Hematopoietic multipotent progenitor cell treated with erythropoietin and hydrocortisone succinate and interleukin-3 and kit ligand, for 8 days (in vitro differentiated cells): ENCODE measurements around the gene TUBB.

Experiments used
- DNase-seq: peaks from one replicate; pipeline ENCODE4 v3.0.0-alpha.2; 2015

The TUBB gene

GRCh38 chr6:30719791-30720737, at the start of gene TUBB:
TSS of gene TUBB (plus strand) at chr6:30720352. CDS start at chr6:30720507, 155 bp downstream.
- peak; percentile 99 for DNase-seq

GRCh38 chr6:30670760-30671527, 49.2 kb upstream of the TUBB start:
- DNase-seq = no peak

GRCh38 chr6:30672445-30673253, 47.5 kb upstream of the TUBB start, which contains the start of gene DHX16:
TSS of gene DHX16 (minus strand) at chr6:30673006. CDS start at chr6:30672841, 165 bp downstream.
- peak; percentile 98 for DNase-seq

GRCh38 chr6:30676660-30677285, 43.4 kb upstream of the TUBB start:
- DNase-seq = peak; percentile 63

GRCh38 chr6:30678964-30679726, 41.0 kb upstream of the TUBB start:
- peak; percentile 83 for DNase-seq

GRCh38 chr6:30679765-30680535, 40.2 kb upstream of the TUBB start:
- DNase-seq = no peak

GRCh38 chr6:30681766-30682142, 38.4 kb upstream of the TUBB start:
- no peak for DNase-seq

- peak; percentile 81 for DNase-seq
Observed at GRCh38 chr6:30682143-30683117, 37.7 kb upstream of the TUBB start.

- DNase-seq = no peak
Observed at GRCh38 chr6:30683183-30683979, 36.8 kb upstream of the TUBB start.

GRCh38 chr6:30683980-30684338, 36.2 kb upstream of the TUBB start:
- peak; percentile 23 for DNase-seq

- peak; percentile 32 for DNase-seq
Observed at GRCh38 chr6:30684386-30685156, 35.6 kb upstream of the TUBB start.

GRCh38 chr6:30685157-30686008, 34.8 kb upstream of the TUBB start:
- peak; percentile 33 for DNase-seq

- no peak for DNase-seq
Observed at GRCh38 chr6:30686009-30686907, 33.9 kb upstream of the TUBB start, which contains the start of gene PPP1R18. TSS of gene PPP1R18 (minus strand) at chr6:30686645. CDS start at chr6:30686018, 627 bp downstream.

- DNase-seq = peak; percentile 64
Observed at GRCh38 chr6:30686908-30687658, 33.1 kb upstream of the TUBB start.
